K562 treated with DMSO at 1 percent for 12 hours (cell line): ENCODE measurements around the gene MRTFB. TPM values are rescaled to one million over a fixed set of nuclear protein-coding genes. Genes with fewer than 3 reads are reported as not detected.

Source experiments
- total RNA-seq: library from RNA; unstranded; fragments of 300-600 nt; gene quantifications from 2 replicates; pipeline ENCODE4 v1.2.3, GENCODE V29; 2022; ENCODE audit not compliant: insufficient read depth

Gene MRTFB, protein sequence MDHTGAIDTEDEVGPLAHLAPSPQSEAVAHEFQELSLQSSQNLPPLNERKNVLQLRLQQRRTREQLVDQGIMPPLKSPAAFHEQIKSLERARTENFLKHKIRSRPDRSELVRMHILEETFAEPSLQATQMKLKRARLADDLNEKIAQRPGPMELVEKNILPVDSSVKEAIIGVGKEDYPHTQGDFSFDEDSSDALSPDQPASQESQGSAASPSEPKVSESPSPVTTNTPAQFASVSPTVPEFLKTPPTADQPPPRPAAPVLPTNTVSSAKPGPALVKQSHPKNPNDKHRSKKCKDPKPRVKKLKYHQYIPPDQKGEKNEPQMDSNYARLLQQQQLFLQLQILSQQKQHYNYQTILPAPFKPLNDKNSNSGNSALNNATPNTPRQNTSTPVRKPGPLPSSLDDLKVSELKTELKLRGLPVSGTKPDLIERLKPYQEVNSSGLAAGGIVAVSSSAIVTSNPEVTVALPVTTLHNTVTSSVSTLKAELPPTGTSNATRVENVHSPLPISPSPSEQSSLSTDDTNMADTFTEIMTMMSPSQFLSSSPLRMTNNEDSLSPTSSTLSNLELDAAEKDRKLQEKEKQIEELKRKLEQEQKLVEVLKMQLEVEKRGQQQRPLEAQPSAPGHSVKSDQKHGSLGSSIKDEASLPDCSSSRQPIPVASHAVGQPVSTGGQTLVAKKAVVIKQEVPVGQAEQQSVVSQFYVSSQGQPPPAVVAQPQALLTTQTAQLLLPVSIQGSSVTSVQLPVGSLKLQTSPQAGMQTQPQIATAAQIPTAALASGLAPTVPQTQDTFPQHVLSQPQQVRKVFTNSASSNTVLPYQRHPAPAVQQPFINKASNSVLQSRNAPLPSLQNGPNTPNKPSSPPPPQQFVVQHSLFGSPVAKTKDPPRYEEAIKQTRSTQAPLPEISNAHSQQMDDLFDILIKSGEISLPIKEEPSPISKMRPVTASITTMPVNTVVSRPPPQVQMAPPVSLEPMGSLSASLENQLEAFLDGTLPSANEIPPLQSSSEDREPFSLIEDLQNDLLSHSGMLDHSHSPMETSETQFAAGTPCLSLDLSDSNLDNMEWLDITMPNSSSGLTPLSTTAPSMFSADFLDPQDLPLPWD
- total RNA-seq, result 2.5 and 13.6 TPM in 2 replicates

GRCh38 chr16:14070877-14071575 is at the start of gene MRTFB:
Gene MRTFB, plus strand, starts transcription at chr16:14071319. Its CDS starts 69,288 bp downstream, at chr16:14140607.

Other genes starting within 250 kb of the MRTFB start
- gene ERCC4, start 151.2 kb upstream of the MRTFB start, total RNA-seq, result 0.97 and 4.7 TPM in 2 replicates